Fibroblast of skin of right quadriceps (primary cell): ENCODE results near the gene ZBTB8A.
"Not testable (repeated sequence)": the region's sequence is repeated elsewhere in the genome, so short reads cannot be mapped to it uniquely, and the experiment has no call there.

Experiments
- DNase-seq: peaks from one replicate; pipeline ENCODE4 v3.0.0-alpha.2; 2013

The ZBTB8A gene

DNA sequence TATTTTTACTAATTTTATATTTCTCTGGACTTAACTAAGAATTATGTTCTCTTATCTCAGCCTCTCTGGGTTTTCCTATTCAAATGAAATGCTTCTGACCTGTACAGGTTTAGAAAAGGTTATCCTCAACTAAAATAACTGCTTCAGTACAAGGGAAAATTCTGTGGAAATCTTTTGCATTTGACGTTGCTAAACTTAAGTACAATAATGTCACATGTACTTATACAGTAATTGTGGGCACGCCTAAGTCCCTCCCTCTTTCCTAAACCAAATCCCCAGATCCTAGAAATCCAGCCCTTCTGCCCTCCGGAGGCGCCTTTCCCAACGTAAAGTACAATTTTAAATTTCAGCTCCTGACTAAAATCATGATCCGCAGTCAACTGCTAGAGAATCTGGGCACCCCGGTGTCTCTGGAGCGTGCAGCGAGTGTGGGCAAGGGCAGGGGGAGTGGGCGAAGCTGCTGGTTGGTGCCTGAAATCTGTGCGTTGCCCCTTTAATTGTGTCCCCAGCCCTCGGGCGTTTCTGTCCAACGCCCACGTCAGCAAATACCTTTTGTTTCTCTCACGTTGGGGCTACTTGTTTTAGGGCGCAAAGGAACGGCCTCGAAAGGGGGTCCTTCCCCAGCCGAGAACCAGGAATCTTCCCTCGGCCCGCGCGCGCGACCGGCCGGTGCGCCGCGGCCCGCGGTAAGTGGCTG lies at the start of gene ZBTB8A:
Gene ZBTB8A, plus strand, starts transcription at position 541 of the 697 bp plus-strand sequence. CDS start 53,505 bp downstream, outside the sequence.
- peak; percentile 62 for DNase-seq

DNA sequence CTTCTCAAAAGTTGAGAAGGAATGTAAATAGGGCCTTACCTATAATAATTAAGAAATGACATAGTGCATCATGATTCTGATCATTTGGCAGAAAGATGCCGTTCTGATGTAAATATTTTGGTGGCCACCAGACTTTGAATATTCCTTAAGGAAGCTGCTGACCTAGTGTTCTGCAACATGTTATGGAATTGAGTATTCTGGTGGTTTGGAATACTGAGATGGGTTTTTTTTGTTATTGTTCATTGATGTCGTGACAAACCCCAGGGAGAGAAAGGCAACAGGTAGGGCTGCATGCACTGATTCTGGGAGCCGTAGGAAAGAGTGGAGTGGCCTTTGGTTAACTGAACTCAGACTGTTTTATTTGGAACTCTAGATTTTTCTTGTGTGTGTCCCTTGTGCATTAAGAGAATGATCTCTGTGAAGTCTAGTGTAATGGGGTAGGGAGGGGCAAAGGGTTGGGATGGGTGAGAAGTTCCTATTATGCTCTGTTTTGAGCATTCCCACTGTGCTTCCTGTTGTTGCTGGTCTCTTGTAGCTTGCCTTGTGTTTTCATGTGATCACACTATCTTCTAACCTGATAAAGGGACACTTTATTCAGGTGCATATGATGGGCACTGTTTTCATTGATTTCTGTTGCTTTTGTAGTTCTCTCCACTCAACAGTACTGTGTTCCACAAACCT lies 49.3 kb upstream of the ZBTB8A start:
- DNase-seq: no peak

DNA sequence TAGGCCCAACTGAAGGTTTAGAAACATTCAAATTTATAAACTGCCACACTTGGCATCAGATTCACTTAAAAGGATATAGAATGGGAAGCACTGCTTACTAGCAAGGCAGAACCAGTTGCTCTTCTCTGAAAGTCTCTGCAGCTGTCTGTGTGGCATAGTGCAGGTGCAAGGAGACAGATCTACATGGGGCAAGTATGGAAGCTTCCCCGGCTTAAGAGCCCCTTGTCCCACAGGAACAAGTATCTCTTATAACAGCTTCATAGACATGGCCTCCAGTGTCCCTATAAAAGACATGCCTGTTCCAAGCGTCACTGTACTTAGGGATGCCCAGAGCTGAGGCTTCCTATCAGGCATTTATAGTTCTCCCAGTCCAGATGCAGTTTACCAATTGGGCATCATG lies 47.8 kb upstream of the ZBTB8A start:
- no peak for DNase-seq

DNA sequence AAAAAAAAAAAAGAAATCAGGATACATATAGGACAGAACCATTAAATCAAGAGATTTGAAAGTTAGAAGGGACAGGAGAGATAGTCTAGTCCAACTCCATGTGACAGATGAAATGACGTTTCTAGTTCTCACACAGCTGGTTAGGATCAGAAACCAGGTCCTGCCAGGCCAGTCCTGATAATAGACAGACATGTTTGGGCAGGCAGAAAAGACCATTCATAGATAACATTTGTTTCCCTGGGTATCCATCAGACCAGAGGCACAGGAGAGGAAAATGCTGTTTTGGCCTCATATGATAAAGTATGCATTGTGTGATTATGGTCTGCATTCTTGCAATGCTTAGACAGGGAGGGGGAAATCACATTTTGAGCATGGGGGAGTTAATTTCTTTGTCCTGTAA lies 45.0 kb upstream of the ZBTB8A start:
- peak; percentile 15 for DNase-seq

DNA sequence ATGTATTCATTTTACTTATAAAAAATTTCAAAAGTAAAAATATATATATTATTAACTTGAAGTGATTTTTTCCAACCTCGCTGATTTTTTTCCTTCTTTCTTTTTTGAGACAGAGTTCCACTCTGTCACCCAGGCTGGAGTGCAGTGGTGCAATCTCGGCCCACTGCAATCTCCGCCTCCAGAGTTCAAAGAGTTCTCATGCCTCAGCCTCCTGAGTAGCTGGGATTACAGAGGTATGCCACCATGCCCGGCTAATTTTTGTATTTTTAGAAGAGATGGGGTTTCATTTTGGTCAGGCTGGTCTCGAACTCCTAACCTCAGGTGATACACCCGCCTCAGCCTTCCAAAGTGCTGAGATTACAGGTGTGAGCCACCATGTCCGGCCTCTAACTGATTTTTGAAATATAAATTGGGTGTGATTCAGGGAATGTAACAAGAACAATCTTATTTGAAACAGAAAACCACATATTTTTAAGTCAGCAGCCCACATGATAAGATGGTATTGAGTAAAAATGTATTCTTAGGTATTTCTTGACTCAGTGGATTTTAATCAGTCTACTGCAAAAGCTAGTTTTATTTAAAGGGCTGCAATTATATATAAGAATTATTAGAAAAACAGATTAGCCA lies 44.4 kb upstream of the ZBTB8A start:
- no peak for DNase-seq

DNA sequence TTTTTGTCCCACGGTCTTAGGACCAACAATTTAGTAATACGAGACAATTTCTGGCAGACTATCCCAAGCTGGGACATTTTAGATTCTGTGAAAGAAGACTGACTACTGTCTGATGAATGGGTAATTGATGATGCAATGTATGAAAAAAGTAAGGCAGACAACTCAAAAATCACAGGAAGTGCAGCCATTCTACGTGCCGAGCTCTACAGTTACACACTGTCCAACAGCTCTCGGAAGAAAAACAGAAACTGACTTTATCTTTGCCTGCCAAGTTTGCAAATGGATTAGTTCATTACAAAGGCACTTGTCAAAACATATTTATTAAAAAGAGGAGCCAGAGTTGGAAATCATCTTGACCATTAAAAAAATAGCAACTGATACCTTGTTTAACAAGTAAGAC lies 43.1 kb upstream of the ZBTB8A start:
- DNase-seq: peak; percentile 25

DNA sequence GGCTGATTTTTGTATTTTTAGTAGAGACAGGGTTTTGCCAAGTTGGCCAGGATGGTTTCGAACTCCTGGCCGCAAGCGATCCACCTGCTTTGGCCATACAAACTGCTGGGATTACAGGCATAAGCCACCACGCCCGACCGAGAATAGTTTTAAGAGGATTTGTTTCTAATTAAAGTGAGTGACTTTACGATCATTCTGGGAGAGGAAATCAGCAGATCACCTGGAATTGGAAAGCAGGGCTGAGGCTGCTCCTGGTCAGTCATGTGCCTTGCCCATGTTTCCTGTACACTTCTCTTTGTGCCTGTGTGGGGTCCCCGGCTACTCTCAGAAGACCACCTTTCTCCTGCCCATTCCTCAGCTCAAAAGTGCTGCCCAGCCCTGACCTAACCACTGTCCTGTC lies 40.5 kb upstream of the ZBTB8A start:
- DNase-seq: no peak

DNA sequence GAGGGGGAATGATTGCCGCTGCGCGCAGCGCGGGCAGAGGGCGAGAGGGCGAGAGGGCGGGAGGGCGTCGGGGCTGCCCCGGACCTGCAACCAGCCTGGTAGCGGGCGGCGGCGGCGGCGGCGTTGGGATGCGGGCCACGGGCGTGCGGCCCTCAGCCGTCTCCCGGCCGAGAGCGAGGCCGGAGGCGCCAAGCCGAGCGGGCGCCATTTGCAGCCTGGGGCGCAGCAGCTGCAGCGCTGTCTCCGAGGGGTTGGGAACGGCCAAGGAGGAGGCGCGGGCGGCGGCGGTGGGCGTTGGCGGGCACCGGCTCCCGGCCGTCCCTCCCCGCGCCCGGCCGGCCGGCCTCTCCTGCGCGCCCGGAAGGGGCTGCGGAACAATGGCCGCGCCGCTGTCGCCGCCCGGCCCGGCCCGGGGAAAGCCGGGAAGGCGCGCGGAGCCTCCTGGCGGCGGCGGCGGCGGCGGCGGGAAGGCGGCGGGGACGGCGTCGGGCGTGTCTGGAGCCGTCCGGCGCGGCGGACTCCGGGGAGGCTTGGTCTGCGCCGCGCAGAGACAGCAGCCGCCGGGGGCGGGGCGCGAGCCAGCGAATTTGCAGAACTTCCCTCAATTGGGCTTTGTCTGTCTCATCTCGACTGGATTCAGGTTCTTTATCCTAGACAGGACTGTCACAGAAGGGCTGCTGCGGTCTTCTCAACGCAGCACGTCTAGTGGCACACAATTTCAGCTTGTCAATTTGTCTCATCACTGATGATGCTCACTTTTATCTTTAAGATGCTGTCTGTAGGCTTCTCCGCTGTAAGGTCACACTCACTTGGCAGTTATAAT lies 38.6 kb upstream of the ZBTB8A start:
- DNase-seq: peak; percentile 69

DNA sequence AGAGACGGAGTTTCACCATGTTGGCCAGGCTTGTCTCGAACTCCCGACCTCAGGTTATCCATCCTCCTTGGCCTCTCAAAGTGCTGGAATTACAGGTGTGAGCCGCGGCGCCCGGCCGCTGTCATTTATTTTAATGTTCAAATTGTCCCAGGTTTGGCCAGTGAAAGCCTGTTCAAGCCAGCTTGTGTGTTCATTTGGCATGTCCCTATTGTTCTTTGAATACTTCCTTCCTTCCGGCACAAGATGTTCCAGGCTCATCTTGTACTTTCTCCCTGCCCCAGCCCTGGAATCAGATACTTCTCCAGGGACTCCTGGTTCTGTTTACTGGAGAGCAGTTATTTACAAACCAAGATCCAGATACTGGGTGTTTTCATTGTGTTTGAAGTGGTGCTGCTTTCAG lies 37.4 kb upstream of the ZBTB8A start:
- DNase-seq: no peak

DNA sequence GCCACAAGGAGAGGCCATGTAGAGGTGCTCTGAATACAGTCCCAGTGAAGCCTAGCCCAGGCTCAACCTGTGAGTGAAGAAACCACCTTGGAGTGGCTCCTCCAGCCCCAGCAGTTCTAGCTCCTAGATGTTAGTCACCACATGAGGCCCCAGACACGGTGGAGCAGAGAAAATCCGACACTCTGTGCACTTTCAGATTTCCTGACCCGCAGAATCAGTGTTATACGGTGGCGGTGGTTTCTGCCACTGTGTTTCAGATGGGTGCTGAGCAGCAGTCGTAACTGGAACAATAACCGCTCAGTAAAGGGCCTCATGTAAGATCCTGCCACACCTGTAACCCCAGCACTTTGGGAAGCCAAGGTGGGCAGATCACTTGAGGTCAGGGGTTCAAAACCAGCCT lies 36.1 kb upstream of the ZBTB8A start:
- DNase-seq: no peak

DNA sequence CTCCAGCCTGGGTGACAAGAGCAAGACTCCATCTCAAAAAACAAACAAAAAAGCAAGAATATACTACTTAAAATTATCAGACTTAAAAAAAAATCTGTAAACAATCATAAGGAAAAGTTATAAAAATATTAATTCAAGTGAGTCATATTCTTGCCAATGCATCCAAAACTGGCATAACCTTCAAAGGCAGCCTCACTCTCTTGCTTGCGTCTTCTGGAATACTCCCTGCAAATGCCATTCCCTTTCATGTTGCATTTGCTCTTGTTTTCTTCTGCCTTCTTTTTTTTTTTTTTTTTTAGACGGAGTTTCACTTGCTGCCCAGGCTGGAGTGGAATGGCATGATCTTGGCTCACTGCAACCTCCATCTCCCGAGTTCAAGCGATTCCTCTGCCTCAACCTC lies 32.2 kb upstream of the ZBTB8A start:
- no peak for DNase-seq

DNA sequence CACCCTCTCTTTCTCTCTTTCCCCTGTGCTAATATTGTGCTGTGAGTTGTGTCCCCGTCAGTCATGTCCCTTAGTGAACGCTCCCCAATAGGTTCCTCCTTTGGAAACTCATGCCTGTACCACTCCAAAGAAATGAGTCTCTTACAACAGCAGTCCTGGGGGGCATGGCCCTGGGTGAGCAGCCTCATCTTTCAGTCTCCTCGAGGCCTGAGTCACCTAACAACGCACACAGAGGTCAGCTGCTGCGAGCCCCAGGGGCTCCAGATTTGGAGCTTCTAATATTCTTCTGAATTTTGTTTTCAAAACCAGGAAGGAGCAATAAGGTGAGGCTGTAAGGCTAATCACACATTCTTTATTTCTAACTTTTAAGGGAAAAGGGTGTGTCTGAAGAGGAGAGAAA lies 30.5 kb upstream of the ZBTB8A start:
- no peak for DNase-seq

DNA sequence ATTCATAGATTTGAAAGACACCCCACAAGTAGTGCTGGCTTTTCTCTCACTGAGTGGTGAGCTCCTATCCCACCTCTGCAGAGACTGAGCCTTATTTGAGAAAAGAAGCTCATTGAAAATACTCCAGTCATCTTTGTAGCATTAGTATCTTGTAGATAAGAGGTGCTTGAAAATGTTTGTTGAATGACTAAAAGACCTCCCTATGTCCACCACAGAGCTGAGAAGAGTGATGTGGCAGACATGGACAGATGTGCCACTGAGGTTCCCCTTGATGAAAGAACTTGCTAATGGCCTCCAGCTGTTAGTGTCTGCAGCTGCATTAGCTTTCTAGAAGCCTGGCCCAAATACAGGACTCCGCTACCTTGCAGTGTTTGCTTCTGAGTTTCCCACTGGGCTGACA lies 29.3 kb upstream of the ZBTB8A start:
- no peak for DNase-seq

DNA sequence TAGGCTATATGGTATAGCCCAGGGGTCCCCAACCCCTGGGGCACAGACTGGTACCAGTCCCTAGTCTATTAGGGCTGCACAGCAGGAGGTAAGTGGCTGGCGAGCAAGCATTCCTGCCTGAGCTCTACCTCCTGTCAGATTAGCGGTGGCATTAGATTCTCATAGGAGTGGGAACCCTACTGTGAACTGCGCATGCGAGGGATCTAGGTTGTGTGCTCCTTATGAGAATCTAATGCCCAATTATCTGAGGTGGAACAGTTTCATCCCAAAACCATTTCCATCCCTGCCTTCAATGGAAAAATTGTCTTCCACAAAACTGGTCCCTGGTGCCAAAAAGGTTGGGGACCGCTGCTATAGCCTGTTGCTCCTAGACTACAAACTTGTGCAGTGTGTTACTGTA lies 22.8 kb upstream of the ZBTB8A start:
- DNase-seq: no peak

DNA sequence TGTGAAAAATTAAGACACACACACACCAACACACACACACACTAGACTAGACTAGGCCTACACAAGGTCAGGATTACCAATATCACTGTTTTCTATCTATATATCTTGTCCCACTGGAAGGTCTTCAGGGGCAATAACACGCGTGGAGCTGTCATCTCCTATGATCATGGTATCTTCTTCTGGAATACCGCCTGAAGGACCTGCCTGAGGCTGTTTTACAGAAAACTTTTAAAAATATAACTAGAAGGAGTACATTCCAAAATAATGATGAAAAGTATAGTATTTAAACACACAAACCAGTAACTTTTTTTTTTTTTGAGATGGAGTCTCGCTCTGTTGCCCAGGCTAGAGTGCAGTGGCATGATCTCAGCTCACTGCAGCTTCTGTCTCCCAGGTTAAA lies 20.3 kb upstream of the ZBTB8A start:
- DNase-seq: no peak

DNA sequence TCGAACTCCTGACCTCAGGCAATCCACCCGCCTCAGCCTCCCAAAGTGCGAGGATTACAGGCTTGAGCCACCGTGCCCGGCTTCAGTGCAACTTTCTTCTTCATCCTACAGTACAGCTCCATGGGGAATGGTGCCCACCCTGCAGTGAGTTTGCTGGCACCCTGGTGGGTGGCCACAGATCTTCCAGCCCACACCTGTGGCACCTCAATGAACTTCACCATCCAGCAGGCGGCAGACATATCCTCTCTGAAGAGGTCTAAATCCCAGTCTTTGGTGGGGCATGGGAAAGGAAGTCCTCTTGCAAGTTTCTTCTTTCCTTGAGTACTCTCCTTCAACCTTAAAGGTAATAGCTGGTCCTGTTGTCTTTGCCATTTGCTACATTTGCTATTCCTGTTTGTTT lies 18.1 kb upstream of the ZBTB8A start:
- no peak for DNase-seq

DNA sequence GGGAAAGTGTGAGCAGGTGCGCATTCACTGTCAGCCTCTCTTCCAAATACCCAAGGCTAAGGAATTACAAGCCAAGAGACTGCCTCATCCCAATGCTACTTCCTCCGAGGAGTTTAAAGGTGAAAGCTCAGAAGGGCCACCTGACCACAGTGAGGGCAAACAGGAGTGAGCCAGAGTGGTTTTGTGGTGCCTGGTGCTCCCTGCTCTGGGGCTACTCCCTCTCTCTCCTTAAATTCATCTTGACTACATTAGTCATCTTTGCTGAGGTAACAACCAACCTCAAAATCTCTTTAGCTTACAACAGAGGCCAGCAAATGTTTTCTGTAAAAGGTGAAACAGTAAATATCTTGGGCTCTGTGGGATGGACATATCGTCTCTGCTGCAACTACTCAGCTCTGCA lies 14.2 kb upstream of the ZBTB8A start:
- no peak for DNase-seq

DNA sequence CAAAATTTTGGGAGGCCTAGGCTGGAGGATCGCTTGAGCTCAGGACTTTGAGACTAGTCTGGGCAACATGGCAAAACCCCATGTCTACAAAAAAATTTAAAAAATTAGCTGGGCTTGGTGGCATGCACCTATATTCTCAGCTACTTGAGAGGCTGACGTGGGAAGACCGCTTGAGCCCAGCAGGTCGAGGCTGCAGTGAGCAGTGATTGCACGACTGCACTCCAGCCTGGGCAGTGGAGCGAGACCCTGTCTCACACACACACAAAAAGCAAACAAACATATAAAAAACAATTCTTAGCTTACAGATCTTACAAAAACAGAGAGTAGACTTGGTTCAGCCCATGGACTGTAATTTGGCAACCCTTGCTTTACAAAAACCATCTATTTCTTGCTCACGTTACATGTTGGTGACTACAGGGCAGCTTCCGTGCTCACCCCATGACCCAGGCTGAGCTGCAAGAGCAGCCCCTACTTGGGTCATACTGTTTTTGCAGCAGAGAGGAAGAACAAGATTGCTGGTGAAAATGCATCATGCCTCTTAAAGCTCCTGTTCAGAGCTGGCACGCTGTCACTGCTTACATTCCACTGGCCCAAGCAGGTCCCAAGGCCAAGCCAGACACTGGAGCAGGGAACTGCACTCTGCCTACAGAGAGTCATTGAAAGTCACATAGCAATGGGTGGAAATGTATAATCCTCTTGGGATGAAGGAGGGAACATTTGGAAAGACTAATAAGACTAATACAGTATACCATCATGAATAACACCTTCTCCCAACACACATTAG lies 13.4 kb upstream of the ZBTB8A start:
- DNase-seq: no peak

DNA sequence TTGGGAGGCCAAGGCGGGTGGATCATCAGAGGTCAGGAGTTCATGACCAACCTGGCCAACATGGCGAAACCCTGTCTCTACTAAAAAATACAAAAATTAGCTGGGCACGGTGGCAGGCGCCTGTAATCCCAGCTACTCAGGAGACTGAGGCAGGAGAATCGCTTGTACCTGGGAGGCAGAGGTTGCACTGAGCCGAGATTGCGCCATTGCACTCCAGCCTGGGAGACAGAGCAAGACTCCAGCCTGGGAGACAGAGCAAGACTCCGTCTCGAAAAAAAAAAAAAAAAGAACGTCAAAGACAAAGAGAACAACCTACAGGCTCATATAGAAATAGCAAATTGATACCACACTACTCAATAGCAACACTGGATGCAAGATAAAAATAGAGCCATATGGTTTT lies 10.7 kb upstream of the ZBTB8A start:
- not testable (repeated sequence) for DNase-seq

DNA sequence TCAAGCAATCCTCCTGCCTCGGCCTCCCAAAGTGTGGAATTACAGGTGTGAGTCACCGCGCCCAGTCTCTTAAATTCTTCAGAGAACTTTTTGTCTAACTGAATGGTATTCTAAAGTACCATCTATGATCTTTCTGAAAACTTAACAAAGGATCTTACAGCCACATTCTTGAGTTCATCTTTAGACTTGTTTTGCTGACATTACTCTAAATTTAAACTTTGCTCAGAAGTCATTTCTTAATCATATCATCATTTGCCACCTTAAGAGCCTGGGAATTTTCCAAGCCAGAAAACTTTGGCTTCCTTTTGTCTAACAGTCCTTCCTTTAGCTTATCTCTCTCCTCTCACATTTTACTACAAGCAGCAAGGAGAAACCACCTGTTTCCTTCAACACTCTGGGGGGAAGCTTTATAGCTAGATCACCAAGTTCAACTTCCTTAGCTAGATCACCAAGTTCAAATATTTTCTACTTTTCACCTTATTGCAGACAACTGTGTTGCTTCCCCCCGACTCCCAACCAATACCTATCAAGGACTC lies 5.4 kb upstream of the ZBTB8A start:
- DNase-seq: no peak

DNA sequence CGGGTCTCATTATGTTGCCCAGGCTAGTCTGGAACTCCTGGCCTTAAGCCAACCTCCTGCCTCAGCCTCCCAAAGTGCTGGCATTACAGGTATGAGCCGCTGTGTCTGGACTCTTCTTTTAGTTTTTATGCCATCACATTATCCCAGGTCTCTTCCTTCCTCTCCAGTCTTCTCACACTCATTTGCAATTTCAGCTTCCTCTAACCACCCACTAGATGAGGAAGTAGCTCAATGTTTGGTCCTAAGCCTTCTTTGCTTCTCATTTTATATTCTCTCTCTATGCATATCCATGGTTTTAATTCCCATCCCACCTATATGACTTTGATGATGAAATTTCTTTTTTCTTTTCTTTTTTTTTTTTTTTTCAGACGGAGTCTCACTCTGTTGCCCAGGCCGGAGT lies 3.1 kb upstream of the ZBTB8A start:
- DNase-seq: no peak

DNA sequence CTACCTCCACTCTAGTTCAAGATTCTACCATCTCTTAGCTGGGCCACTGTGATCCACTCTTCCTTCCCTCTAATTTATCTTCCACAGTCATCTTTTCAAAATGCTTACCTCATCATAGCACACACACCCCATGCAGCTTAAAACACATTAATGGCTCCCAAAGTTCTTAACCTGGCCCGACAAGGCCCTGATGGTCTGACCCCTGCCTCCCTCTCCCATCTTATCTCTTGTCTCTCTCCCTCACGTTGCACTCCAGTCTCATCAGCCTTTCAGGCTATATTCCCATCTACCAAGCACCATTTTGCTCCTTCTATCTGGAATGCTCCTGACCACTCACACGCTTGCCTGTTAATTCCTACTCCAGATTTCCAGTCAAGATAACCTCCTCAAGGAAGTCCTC lies 2.5 kb upstream of the ZBTB8A start:
- no peak for DNase-seq
